T-helper 1 cell treated with Interleukin-12 subunit alpha and Interleukin-12 subunit beta and Interleukin-4 antibody, amounts not matched to agents 30 ng/mL and 1 ng/mL, for 36 hours (primary cell): ENCODE measurements around the gene DNM3. TPM values are rescaled to one million over a fixed set of nuclear protein-coding genes. Genes with fewer than 3 reads are reported as not detected.

ENCODE experiments used
- intact Hi-C: fragments of 100-400 bp; cut with micrococcal nuclease; formaldehyde crosslinking; loops from one replicate; pipeline ENCODE4 v1.15.1; 2024
- total RNA-seq: library from RNA; stranded (reverse); gene quantifications from 2 replicates; pipeline ENCODE4 v1.2.3, GENCODE V29; 2022

DNM3 gene
- total RNA-seq, 1 donor from 2014 or later: 1.2 TPM

DNA sequence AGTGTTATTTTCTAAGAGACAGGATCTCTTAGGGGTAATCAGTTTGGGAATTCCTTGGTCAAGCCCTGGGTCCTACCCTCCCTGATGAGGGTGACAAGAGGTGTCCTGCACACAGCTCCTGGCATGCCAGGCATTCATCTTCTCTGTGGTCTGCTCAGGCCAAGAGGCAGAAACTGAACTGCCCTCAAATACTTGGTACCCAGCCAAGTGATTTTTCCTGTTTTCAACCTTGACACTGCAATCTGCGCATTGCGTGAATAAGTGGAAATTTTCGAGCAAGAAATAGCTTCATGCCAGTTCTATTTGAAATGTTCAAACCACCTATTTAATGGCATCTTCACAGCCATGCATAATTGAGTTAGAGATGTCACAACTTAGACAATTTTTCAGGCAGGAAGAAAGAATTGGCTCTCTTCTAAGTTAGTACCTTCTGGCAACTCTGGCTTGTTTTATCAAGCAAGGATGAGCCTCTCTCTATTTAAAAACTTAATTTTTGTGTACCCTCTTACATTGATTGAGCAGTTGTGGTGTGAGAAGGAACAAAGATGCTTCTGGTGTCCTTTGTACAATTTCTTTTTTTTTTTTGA lies 27.0 kb downstream of the DNM3 start:
- intact Hi-C loops: no loop called here

- intact Hi-C loops: no loop called here
These were observed 27.8 kb downstream of the DNM3 start for GRCh38 chr1:171869097-171869496.

DNA sequence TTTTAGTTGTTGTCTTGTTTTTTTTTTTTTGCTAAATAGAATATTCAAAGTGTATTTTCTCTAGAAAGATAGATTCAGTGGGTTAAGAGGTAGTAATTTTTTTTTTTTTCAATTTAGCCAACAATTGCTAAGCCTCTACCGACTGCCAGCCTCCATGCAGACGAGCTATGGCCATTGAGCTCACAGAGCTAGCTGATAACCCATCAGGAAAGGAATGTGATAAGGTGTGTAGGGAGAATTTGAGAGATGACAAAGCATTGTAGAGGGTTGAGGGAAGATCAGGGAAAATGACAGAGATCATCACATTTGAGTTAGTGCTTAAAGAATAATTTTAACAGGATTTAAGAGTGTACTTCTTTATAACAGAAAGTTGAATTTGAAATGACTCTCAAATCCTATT lies 30.6 kb downstream of the DNM3 start:
- intact Hi-C loops: no loop called here

- intact Hi-C loops: no loop called here
These were observed 31.1 kb downstream of the DNM3 start for GRCh38 chr1:171872430-171872829.

GRCh38 chr1:171873664-171874063 lies 32.4 kb downstream of the DNM3 start:
- intact Hi-C loops: no loop called here

- intact Hi-C loops: no loop called here
These were observed 36.4 kb downstream of the DNM3 start for GRCh38 chr1:171877701-171878100.

- intact Hi-C loops: no loop called here
These were observed 38.3 kb downstream of the DNM3 start for GRCh38 chr1:171879556-171879955.

DNA sequence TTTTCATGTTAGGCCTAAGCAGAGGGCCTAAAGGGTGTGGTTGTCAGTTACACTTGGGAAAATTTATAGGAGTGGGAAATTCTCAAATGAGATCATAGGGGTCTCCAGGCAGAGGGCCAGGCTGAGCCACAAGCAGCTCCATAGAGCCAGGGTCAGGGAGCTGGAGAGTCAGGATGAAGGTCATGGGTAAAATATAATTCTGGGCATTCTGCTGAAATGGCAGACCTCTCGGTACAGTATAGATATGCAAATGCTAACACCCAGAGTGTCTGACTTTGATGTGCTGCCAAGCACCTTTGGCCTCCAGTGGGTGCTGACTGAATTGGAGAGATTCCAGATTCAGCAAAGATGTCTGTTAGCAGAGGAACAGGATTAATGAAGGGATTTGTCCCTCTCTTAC lies 40.1 kb downstream of the DNM3 start:
- intact Hi-C loops: no loop called here

DNA sequence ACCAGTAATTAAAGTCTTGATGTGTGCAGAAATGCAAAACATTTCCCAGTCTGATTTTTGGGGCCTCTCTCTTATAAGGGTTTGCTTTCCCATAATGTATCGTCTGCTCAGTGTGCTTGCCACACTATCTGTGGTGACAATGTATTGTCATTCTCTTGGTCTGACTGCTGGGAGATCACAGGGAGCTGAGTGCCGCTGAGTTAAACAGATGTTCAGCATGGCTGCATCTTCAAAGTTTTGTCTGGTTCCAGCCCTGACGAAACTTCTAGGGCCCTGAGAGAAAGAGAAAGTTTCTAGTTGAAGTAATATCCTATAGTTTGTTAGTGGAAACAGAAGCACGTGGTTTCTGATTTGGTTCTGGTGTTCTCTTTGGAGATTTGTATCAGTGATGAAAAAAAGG lies 42.6 kb downstream of the DNM3 start:
- intact Hi-C loops: no loop called here

DNA sequence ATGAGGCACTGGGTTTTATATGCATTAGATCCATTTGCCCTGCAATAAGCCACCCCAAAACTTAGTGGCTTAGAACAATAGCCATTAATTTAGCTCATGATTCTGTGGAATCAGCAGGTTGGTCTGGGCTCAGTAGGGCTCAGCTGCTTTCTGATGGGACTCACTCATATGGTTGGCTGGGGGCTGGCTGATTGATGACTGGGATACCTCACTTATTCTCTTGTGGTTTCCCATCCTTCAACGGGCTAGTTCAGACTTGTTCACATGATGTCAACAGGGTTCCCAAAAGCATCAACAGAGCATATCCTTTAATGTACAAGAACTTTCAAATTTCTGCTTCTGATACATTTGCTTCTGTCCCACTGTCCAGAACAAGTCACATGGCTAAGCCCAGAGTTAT lies 43.2 kb downstream of the DNM3 start:
- intact Hi-C loops: no loop called here

DNA sequence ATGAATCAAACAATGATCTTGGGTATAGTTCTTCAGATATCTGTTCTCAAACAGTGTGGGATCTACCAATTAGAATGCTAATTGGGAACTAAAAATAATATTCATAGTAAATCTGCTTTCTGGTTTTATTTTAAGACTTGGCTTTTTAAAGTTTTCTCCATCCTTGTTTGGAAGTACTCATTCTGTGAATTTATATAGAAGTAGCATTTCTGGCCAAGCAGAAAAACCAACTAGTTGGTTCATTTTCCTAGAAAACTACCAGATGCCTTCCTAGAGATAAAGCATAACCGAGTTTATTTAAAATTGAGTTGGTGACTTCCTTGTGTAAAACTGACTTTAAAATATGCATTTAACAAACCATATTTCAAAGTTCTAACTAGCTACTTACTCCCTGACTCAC lies 48.8 kb downstream of the DNM3 start:
- intact Hi-C loops: no loop called here

- intact Hi-C loops: no loop called here
These were observed 55.8 kb downstream of the DNM3 start for GRCh38 chr1:171896936-171897703.

GRCh38 chr1:171898941-171899340 lies 57.6 kb downstream of the DNM3 start:
- intact Hi-C loops: no loop called here

DNA sequence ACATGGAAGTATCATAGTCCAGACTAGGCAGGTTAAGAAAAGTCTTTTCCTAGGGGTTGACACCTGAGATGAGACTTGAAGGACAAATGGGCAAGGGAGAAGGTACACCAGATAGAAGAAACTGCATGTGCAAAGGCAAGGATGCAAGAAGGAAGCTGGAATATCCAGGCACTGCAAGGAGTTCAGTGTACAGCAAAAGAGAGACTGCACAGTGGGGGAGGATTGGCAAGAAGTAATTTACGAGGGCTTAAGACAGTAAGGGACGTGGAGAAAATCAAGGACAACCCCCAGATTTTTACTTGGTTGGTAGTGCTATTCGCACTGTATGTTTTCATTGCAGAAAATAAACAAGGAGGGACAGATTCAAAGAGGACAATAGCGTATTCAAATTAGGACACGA lies 58.5 kb downstream of the DNM3 start:
- intact Hi-C loops: loop anchor here (10.0 kb wide), 1 partner anchor 505 kb away; no protein-coding TSS in a partner anchor

- intact Hi-C loops: loop anchor here (10.0 kb wide), 1 partner anchor 504 kb away; no protein-coding TSS in a partner anchor
These were observed 59.9 kb downstream of the DNM3 start for GRCh38 chr1:171901245-171901644.

- intact Hi-C loops: loop anchor here (10.0 kb wide), 1 partner anchor 502 kb away; no protein-coding TSS in a partner anchor
These were observed 61.2 kb downstream of the DNM3 start for GRCh38 chr1:171902527-171902926.

GRCh38 chr1:171904778-171905450 lies 63.6 kb downstream of the DNM3 start:
- intact Hi-C loops: loop anchor here (10.0 kb wide), 1 partner anchor 500 kb away; no protein-coding TSS in a partner anchor

DNA sequence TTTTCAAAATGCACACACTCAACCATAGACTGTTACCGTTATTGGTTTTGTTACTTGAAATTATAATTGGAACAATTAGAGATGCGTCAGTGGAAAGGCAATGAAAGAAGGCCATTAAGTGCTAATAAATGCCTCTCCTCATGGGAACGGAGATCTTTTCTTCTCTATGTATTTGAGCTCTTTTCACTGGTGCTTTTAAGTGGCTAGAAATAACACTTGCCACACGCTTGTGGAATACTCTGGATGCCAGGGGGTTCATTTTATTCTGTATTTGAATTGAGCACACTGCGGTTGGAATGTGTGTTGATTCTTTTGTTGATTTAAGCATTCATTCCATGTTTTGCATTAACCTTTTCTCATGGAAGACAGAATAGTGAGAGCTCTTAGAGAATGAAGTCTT lies 68.4 kb downstream of the DNM3 start:
- intact Hi-C loops: loop anchor here (10.0 kb wide), 1 partner anchor 495 kb away; no protein-coding TSS in a partner anchor

GRCh38 chr1:171910786-171911185 lies 69.5 kb downstream of the DNM3 start:
- intact Hi-C loops: no loop called here

DNA sequence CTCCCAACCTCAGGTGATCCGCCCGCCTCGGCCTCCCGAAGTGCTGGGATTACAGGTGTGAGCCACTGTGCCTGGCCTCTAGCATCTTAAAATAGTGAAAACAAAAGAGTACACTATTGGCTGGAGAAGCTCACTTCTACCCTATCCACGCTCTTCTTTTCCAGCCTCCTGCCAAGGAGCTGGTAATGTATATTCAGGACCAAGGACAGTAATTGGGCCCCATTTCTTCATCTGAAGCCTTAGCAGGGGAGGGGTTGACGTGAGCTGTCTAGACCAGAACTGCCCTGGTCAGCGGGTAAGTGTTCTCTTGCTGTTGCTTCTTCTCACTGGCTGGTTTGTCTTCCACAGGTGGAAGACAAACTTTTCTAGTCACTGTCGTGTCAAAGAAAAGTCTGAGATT lies 70.2 kb downstream of the DNM3 start:
- intact Hi-C loops: no loop called here

DNA sequence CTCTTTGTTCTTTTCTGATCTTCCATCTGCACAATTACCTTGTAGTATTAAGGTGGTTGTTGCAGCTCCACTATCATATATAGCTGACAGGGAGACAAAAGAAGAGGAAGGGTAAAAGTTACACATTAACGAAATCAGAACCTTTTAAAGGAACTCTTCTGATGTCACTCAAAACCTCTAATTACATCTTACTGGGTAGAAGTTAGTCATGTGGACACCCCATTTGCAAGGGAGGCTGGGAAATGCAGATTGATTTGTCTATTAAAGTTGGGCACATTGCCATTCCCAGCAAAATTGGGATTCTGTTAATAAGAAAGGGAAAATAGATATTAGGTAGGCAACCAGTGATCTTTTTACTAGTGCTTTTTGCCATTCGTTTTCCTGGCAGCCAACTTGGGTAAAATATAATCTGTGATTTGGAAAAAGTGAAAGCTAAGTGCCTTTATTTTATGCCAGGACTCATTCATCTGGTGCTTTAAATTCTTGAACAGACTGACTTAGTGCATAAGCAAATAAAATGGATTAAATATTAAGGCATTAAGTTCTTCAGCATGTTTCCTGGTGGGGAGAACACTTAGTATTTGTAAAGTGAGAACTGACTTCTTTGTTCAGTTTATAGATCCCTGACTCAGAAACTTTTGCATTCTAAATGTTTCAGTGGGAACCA lies 71.3 kb downstream of the DNM3 start:
- intact Hi-C loops: no loop called here

DNA sequence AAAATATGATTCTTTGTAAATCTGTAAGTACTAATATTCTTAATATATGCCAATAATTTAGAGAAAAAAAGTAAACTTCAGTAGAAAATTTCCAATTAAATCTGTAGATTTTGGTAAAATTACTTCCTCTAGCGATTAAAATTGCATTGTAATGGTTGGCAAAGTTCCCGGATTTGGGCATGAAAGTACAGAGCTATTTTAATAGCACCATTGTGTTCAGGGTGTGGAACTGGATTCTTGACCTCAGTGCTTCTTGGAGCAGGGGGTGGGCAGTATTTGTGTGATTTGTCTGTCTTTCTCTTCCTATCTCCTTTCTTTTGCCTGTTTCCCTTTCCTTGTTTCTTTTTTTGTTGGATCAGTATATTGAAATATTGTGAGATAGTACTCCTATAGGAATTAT lies 72.1 kb downstream of the DNM3 start:
- intact Hi-C loops: no loop called here
